OCI-LY3 (cell line): ENCODE data around the gene AGPAT4.

ENCODE experiments used
- H2AFZ ChIP-seq: fragments of 200-600, 300-600 bp; shearing (Covaris generic); 2 replicates; pipeline ENCODE4 v1.6.0; 2014; ENCODE audit warnings: antibody characterized with exemption, low read depth, low read length
- H3K27ac ChIP-seq: fragments of 200-600, 300-600 bp; sonication (generic); 2 replicates; pipeline ENCODE4 v1.5.1; 2014; ENCODE audit warnings: mild to moderate bottlenecking, low read length, moderate library complexity, mixed read lengths
- H3K27me3 ChIP-seq: fragments of 200-600, 300-600 bp; sonication (generic); 2 replicates; pipeline ENCODE4 v1.6.1; 2014; ENCODE audit warnings: low read depth, low read length, mixed read lengths
- H3K36me3 ChIP-seq: fragments of 200-600, 300-600 bp; sonication (generic); replicated peaks from 2 replicates; pipeline ENCODE3; 2014; ENCODE audit warnings: low read depth, low read length, mixed read lengths
- H3K4me1 ChIP-seq: fragments of 300-600, 200-600 bp; sonication (generic); 2 replicates; pipeline ENCODE4 v1.6.1; 2014; ENCODE audit warnings: low read length, mixed read lengths
- H3K4me2 ChIP-seq: fragments of 200-600, 300-600 bp; sonication (generic); 2 replicates; pipeline ENCODE4 v1.6.1; 2014; ENCODE audit warnings: low read length, mixed read lengths
- H3K4me3 ChIP-seq: fragments of 300-600, 200-600 bp; sonication (generic); 2 replicates; pipeline ENCODE4 v1.5.1; 2014; ENCODE audit warnings: antibody characterized with exemption, mild to moderate bottlenecking, low read length, moderate library complexity
- H3K79me2 ChIP-seq: fragments of 300-600, 200-600 bp; shearing (Covaris generic); 2 replicates; pipeline ENCODE4 v1.6.1; 2014; ENCODE audit warnings: mild to moderate bottlenecking, low read length, mixed read lengths
- H3K9ac ChIP-seq: fragments of 300-600, 200-600 bp; shearing (Covaris generic); 2 replicates; pipeline ENCODE4 v1.6.0; 2014; ENCODE audit warnings: mild to moderate bottlenecking, low read length, moderate library complexity
- H3K9me3 ChIP-seq: fragments of 200-600, 300-600 bp; shearing (Covaris generic); 2 replicates; pipeline ENCODE4 v1.6.1; 2014; ENCODE audit warnings: low read length, mixed read lengths; ENCODE audit not compliant: insufficient read depth
- H4K20me1 ChIP-seq: fragments of 200-600, 300-600 bp; sonication (generic); 2 replicates; pipeline ENCODE4 v1.6.1; 2016; ENCODE audit warnings: low read length, mixed read lengths; ENCODE audit not compliant: insufficient read depth
- EZH2phosphoT487 ChIP-seq: fragments of 200-600 bp; shearing (Covaris generic); IDR thresholded peaks from 2 replicates; pipeline ENCODE4 v1.6.1; 2018; ENCODE audit warnings: antibody characterized with exemption, mixed run types, low read depth
- TF ChIP-seq, protein P1 (sequence below): fragments of 200-600, 300-600 bp; sonication (generic); IDR thresholded peaks from 2 replicates; pipeline ENCODE4 v1.5.1; 2014; ENCODE audit warnings: antibody characterized with exemption, low read length, low read depth

Gene AGPAT4

GRCh38 chr6:161290751-161291150 is 16.9 kb upstream of the AGPAT4 start:
- Histone ChIP-seq H3K4me1 (no peaks in the 10 kb centered on the region), H3K36me3 (no peaks in the 10 kb centered on the region), H3K9ac (no peak overlapping the region), H3K27me3 (no peaks in the 10 kb centered on the region), H3K4me3 (no peak overlapping the region), H4K20me1 (no peaks in the 10 kb centered on the region), H3K4me2 (no peak overlapping the region), H3K79me2 (no peaks in the 10 kb centered on the region), H2AFZ (no peak overlapping the region), H3K9me3 (no peaks in the 10 kb centered on the region), H3K27ac (no peak overlapping the region)
- TF ChIP-seq, protein P1, sequence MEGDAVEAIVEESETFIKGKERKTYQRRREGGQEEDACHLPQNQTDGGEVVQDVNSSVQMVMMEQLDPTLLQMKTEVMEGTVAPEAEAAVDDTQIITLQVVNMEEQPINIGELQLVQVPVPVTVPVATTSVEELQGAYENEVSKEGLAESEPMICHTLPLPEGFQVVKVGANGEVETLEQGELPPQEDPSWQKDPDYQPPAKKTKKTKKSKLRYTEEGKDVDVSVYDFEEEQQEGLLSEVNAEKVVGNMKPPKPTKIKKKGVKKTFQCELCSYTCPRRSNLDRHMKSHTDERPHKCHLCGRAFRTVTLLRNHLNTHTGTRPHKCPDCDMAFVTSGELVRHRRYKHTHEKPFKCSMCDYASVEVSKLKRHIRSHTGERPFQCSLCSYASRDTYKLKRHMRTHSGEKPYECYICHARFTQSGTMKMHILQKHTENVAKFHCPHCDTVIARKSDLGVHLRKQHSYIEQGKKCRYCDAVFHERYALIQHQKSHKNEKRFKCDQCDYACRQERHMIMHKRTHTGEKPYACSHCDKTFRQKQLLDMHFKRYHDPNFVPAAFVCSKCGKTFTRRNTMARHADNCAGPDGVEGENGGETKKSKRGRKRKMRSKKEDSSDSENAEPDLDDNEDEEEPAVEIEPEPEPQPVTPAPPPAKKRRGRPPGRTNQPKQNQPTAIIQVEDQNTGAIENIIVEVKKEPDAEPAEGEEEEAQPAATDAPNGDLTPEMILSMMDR = no peak
- TF ChIP-seq EZH2phosphoT487 = no peak

- Histone ChIP-seq H3K27ac (no peak overlapping the region), H3K27me3 (no peaks in the 10 kb centered on the region), H3K9ac (no peak overlapping the region), H3K79me2 (no peaks in the 10 kb centered on the region), H3K4me2 (no peak overlapping the region), H3K4me1 (no peaks in the 10 kb centered on the region), H4K20me1 (no peaks in the 10 kb centered on the region), H3K4me3 (no peak overlapping the region), H2AFZ (no peak overlapping the region), H3K36me3 (no peaks in the 10 kb centered on the region), H3K9me3 (no peaks in the 10 kb centered on the region)
- TF ChIP-seq EZH2phosphoT487 = no peak
- TF ChIP-seq, protein P1 = no peak
Measured at GRCh38 chr6:161284653-161285052, 10.8 kb upstream of the AGPAT4 start.

DNA sequence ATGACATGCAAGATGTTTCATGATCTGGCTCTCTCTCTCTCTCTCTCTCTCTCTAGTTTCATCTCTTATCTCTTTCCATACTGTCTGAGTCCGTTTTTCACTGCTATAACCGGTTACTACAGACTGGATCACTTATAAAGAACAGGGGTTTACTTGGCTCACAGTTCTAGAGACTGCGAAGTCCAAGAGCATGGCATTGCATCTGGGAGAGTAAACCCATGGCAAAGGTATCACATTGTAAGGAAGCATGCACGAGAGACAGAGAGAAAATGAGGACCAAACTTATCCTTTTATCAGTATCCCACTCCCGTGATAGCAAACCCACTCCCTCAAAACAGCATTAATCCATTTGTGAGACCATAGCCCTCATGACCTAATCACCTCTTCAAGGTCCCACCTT is 7.2 kb upstream of the AGPAT4 start:
- Histone ChIP-seq H3K4me1 (no peaks in the 10 kb centered on the region), H4K20me1 (no peaks in the 10 kb centered on the region), H3K27me3 (no peaks in the 10 kb centered on the region), H3K36me3 (no peaks in the 10 kb centered on the region), H3K79me2 (no peaks in the 10 kb centered on the region), H2AFZ (no peak overlapping the region), H3K4me3 (no peak overlapping the region), H3K9ac (no peak overlapping the region), H3K9me3 (no peaks in the 10 kb centered on the region), H3K27ac (no peak overlapping the region), H3K4me2 (no peak overlapping the region)
- no peak for TF ChIP-seq EZH2phosphoT487
- TF ChIP-seq, protein P1 = no peak

DNA sequence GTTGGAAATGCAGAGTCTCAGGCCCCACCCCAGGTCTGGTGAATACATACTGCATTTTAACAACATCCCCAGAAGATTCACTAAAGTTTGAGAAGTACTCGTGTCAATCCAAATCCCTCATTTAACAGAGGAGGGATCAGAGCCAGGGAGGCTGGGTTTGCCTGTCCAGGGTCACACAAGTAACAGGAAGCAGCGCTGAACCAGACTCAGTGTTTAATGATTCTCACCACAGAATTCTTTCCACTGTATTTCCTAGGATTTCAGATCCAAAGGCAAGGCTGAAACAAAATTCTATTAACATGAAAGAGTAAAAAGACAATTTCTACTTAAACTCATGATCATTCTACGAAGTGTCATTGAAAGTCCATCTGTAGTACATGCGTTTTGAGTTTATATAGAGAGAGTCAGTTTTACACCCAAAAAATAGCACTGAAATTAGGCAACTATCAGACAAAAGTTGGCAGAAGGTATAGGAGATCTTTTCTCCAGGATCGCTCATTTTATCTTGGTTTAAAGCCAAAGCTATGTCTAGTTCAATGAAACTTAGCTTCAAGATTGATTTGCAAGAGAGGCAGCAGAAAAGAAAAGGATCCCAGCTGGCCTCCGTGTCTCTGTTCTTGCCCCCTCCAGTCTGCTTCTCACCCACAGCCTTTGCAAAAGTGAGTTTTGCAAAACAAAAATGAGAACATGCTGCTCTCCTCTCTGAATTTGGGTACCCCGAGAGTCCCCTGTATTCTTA is 6.0 kb upstream of the AGPAT4 start:
- Histone ChIP-seq H3K4me3 (no peak overlapping the region), H3K27ac (no peak overlapping the region), H3K36me3 (no peaks in the 10 kb centered on the region), H3K79me2 (no peaks in the 10 kb centered on the region), H3K9ac (no peak overlapping the region), H3K4me1 (no peaks in the 10 kb centered on the region), H3K9me3 (no peaks in the 10 kb centered on the region), H3K27me3 (no peaks in the 10 kb centered on the region), H4K20me1 (no peaks in the 10 kb centered on the region), H2AFZ (no peak overlapping the region), H3K4me2 (no peak overlapping the region)
- TF ChIP-seq, protein P1 = no peak
- TF ChIP-seq EZH2phosphoT487 = no peak
